Mucosa of descending colon (tissue), 3 donors: ENCODE data around the gene UPK2. TPM values are rescaled to one million over a fixed set of nuclear protein-coding genes. Genes with fewer than 3 reads are reported as not detected.

Experiments used
- ATAC-seq: fragments of 200-7000 bp; cut with Tn5 transposase; one replicate; pipeline ENCODE4 v1.9.1; 2020; ENCODE audit warnings: mild to moderate bottlenecking, moderate library complexity
- DNase-seq, 3 donors: peaks; one replicate each; pipeline ENCODE4 v3.0.0-alpha.2; 2020
- H3K36me3 ChIP-seq: fragments of 200-600 bp; one replicate; pipeline ENCODE4 v1.8.0; 2021; ENCODE audit warnings: low read depth, mild to moderate bottlenecking
- H3K4me1 ChIP-seq: fragments of 200-600 bp; one replicate; pipeline ENCODE4 v1.8.0; 2021; ENCODE audit warnings: low read depth, mild to moderate bottlenecking
- H3K4me3 ChIP-seq: fragments of 200-600 bp; one replicate; pipeline ENCODE4 v1.8.0; 2021; ENCODE audit warnings: mild to moderate bottlenecking
- H3K9me3 ChIP-seq: fragments of 200-600 bp; one replicate; pipeline ENCODE4 v1.8.0; 2021; ENCODE audit warnings: mild to moderate bottlenecking
- intact Hi-C, 2 donors: fragments of 100-400 bp; cut with DNase I in 1 of 2; cut with micrococcal nuclease in 1 of 2; formaldehyde crosslinking; loops; one replicate each; pipeline versions ENCODE4 v1.11.0 to v1.11.1; 2022; cut with DNase I, micrococcal nuclease
- total RNA-seq, 3 donors: library from RNA; stranded (reverse); fragmentation: NEBNext Ultra II Directional in 2 of 3; extraction: Animal tissue kit (Norgen Biotek cat#: 25700) in 2 of 3; gene quantifications; one replicate each; pipeline versions ENCODE4 v1.2.1 to v1.2.4, GENCODE V29; 2021 to 2023
- TF ChIP-seq, protein P1 (sequence below): fragments of 200-600 bp; IDR thresholded peaks from one replicate; pipeline ENCODE4 v1.8.0; 2022; ENCODE audit warnings: antibody characterized with exemption, mild to moderate bottlenecking
- donor health status: DM: no; HTN: no; CAD: no; lungs with moderate emphysema.
- donor health status: DM: no; HTN: no; CAD: no.
- donor health status: DM: no; HTN: yes; CAD: no.

The UPK2 gene
- total RNA-seq, 3 donors from 2014 or later: not detected

DNA sequence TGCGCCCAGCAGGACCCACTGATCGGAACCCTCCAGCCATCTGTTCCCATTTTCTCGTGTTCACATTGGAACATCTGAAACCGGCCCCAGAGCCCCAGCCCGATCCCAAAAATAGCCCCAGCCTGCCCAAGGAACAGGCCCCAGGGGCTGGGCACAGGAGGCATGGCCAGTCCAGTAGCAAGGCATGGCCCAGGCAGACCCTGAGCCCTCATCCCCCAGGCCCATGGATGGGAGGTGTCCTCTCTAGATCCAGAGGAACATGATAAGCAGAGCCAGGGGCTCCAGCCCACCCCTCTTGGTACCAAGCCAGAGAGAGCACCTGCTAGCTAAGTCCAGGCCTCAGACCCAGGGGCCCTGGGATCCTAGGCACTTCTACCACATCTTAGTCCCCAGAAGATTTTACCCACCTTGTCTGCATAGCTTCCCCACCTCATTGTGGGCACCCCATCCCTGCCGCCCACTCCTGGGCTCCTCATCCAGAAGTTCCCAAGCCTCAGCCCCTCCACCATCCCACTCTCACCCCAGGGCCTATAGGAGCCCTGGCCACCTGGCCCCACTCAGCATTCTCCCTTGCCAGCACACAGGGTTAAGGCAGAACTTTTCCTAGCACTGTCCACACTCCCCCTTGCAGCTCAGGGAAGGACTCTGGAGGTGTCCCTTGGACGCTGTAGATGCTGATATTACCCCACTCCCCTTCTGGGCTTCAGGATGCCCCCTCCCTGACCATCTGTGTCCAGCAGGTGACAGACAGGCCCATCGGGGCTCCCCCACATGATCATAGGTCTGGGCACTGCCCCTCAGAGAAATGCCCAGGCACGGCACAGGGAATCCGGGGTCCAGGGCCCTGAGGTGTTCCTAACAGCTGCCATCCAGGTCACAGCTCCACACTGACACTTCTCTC lies 39.9 kb upstream of the UPK2 start:
- peak in 1 of 3 donors; percentile 43 for DNase-seq

DNA sequence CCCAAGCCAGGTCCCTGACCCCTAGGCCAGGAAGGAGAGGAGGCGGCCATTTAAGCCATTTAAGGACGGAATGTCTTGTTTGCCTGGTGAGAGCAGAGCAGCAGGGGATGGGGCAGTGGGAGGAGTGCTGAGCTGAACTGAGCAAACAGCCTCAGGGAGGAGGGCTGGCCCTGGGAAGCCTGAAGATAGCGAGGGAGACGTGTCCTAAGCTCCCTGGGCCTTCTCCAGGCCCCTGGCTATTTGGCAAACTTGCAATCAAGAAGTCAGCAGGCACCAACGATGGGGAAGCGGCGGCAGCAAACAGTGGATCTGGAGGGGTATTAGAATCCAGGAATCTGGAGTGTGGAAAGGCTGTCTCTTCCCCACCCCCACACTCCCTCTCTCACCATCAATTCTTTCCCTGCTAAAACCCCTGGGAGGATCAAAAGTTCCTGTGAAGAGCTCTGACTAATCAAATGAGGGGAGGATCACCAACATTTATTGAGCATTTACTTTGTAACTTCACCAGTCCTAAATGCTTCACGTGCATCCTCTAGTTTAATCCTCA lies 39.2 kb upstream of the UPK2 start:
- TF ChIP-seq, protein P1, sequence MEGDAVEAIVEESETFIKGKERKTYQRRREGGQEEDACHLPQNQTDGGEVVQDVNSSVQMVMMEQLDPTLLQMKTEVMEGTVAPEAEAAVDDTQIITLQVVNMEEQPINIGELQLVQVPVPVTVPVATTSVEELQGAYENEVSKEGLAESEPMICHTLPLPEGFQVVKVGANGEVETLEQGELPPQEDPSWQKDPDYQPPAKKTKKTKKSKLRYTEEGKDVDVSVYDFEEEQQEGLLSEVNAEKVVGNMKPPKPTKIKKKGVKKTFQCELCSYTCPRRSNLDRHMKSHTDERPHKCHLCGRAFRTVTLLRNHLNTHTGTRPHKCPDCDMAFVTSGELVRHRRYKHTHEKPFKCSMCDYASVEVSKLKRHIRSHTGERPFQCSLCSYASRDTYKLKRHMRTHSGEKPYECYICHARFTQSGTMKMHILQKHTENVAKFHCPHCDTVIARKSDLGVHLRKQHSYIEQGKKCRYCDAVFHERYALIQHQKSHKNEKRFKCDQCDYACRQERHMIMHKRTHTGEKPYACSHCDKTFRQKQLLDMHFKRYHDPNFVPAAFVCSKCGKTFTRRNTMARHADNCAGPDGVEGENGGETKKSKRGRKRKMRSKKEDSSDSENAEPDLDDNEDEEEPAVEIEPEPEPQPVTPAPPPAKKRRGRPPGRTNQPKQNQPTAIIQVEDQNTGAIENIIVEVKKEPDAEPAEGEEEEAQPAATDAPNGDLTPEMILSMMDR: no peak
- H3K9me3 ChIP-seq: no peaks in the 10 kb centered on the region
- peaks cover 98% of the 10 kb centered on the region for H3K4me1 ChIP-seq
- DNase-seq (peak; percentile 35 to 67 (median 49)), ATAC-seq (no peak)
- H3K36me3 ChIP-seq: no peaks in the 10 kb centered on the region
- H3K4me3 ChIP-seq: no peak overlapping the region
- intact Hi-C loops: no loop called here

More for the DNA sequence above, 39.9 kb upstream of the UPK2 start:
- H3K36me3 ChIP-seq: no peaks in the 10 kb centered on the region
- no peak overlapping the region for H3K4me3 ChIP-seq
- H3K4me1 ChIP-seq: peaks cover 98% of the 10 kb centered on the region
- TF ChIP-seq, protein P1: no peak
- intact Hi-C loops: no loop called here
- ATAC-seq: no peak
- H3K9me3 ChIP-seq: no peaks in the 10 kb centered on the region

DNA sequence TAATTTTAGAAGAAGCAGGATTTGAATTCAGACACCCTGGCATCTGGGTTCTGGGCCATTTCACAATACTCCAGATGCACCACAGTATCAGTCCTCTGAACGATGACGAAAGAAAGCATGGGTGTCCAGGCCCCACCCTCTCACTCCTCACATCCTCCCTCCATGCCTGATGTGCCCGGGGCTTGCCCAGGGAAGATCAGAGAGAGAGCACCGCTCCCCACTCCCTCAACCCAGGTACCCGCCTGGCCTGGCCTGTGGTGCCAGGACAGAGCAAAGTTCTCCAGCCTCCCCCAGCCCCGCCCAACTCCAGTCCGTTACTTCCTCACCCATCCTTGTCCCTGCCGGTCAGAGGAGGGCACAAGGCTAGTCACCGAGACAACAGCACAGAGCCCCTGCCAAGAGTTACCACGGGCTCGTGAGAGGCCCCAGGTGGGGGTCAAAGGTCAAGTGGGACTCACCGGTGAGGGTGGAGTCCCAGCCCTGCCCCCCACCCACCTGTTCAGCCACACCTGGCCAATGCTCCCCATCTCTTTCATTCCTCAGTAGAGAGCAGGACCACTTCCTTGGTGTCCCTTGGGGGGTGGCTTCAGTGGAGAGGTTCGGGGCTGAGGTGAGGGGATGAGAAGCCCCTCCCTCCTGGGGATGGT lies 38.5 kb upstream of the UPK2 start:
- intact Hi-C loops: no loop called here
- H3K36me3 ChIP-seq: no peaks in the 10 kb centered on the region
- H3K4me3 ChIP-seq: no peak overlapping the region
- ATAC-seq (peak; percentile 36), DNase-seq (peak; percentile 65 to 87 (median 84))
- H3K4me1 ChIP-seq: peaks cover 98% of the 10 kb centered on the region
- H3K9me3 ChIP-seq: no peaks in the 10 kb centered on the region
- TF ChIP-seq, protein P1: no peak

DNA sequence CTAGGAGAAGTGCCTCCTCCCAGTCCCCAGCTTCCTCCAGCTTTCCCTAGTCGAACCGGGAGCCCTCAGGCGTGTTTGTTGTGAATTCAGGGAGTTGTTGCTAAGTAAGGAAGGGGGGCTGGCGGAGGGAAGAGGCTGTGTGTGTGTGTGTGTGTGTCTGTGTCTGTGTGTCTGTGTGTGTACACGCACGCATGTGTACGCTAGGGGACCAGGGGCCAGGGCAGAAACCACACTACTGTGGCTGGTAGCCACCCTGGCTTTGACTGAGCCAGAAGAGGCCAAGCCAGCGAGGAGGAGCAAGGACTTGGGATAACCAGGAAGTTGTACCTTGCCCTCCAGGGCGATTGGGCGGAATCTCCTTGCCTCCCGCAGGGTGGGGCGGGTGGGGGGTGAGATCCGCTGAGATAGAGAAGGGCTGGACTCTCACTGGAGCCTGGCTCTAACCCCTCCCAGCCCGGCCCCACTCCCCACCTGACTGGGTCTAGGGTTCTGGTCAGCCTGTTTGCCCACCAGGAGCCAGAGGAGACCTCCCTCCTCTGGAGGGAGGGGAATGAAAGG lies 37.9 kb upstream of the UPK2 start:
- Histone ChIP-seq H3K4me3 (no peak overlapping the region), H3K9me3 (no peaks in the 10 kb centered on the region), H3K4me1 (peaks cover 98% of the 10 kb centered on the region), H3K36me3 (no peaks in the 10 kb centered on the region)
- TF ChIP-seq, protein P1: no peak
- ATAC-seq: peak; percentile 65
- peak; percentile 90 to 95 (median 94) for DNase-seq
- intact Hi-C loops: no loop called here

DNA sequence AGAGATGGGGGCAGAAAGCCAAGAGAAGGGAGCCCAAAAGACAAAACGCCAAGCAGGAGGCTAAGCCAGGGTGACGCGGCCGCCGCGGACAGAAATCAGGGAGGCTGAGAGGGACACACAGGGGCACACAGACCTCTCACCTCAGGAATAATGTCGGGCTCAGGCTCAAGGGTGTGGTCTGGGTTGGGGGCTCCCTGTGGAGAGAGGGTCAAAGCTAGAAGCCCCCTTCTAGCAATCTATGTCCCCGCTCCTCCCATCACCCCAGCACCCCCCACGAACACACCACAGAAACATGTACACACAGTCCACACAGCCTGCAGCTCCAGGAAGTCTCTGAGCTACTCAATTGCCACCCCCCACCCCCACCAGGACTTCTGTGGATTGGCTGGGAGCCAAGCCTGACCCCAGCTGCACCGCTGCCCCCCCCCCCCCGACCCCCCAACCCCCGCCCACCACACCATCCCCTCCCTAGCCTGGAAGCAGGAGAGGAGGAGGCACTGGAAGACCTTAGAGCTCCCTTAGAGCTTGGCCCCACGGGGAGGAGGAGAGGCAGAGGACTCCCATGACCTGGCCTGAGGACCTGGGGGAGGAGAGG lies 37.3 kb upstream of the UPK2 start:
- H3K36me3 ChIP-seq: no peaks in the 10 kb centered on the region
- no peak overlapping the region for H3K4me3 ChIP-seq
- no peaks in the 10 kb centered on the region for H3K9me3 ChIP-seq
- ATAC-seq (no peak), DNase-seq (peak in 1 of 3 donors; percentile 42)
- intact Hi-C loops: no loop called here
- TF ChIP-seq, protein P1: no peak
- H3K4me1 ChIP-seq: peaks cover 97% of the 10 kb centered on the region
